Islet precursor cell (in vitro differentiated cells): ENCODE results near the gene TTL.

Source experiments
- DNase-seq: peaks from one replicate; pipeline ENCODE4 v3.0.0-alpha.2; 2018

TTL gene

GRCh38 chr2:112584891-112585250, 102.9 kb downstream of the TTL start:
- DNase-seq: no peak

GRCh38 chr2:112585400-112585799, 103.4 kb downstream of the TTL start:
- DNase-seq: no peak

DNA sequence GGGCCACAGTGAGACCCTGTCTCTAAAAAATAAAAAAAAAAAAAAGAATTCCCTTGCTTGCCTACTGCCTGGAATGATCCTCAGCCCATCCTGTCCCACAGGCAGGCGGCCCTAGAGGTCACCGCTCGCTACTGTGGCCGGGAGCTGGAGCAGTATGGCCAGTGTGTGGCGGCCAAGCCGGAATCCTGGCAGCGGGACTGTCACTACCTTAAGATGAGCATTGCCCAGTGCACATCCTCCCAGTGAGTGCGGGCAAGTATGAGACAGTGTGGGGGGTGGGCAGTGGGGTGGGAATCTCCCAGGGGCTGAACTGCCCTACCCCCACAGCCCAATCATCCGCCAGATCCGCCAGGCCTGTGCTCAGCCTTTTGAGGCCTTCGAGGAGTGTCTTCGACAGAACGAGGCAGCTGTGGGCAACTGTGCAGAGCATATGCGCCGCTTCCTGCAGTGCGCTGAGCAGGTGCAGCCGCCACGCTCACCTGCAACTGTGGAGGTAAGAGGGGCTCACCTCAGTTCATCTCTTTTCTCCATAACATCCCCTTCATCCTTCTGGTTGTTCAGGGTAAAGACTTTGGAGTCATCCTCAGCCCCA, 104.0 kb downstream of the TTL start:
- no peak for DNase-seq

GRCh38 chr2:112588611-112589045, 106.7 kb downstream of the TTL start:
- DNase-seq: peak; percentile 35
